ENCODE results near the gene TNC.

GRCh38 chr9:115116421-115117284, 1.3 kb downstream of the TNC start:
- no peak for TF ChIP-seq POLR2A (IDR thresholded peaks at IDR 0.05)
- TF ChIP-seq, protein P1, sequence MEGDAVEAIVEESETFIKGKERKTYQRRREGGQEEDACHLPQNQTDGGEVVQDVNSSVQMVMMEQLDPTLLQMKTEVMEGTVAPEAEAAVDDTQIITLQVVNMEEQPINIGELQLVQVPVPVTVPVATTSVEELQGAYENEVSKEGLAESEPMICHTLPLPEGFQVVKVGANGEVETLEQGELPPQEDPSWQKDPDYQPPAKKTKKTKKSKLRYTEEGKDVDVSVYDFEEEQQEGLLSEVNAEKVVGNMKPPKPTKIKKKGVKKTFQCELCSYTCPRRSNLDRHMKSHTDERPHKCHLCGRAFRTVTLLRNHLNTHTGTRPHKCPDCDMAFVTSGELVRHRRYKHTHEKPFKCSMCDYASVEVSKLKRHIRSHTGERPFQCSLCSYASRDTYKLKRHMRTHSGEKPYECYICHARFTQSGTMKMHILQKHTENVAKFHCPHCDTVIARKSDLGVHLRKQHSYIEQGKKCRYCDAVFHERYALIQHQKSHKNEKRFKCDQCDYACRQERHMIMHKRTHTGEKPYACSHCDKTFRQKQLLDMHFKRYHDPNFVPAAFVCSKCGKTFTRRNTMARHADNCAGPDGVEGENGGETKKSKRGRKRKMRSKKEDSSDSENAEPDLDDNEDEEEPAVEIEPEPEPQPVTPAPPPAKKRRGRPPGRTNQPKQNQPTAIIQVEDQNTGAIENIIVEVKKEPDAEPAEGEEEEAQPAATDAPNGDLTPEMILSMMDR (IDR thresholded peaks at IDR 0.05): no peak
